Middle frontal gyrus (tissue), 1 donor: ENCODE measurements around the gene RCAN1.
A peak's percentile ranks its signal among the peaks of the same experiment; 100 is the strongest.

Experiments used
- DNase-seq: peaks from one replicate; pipeline ENCODE4 v3.0.0-alpha.2; 2015; ENCODE audit warnings: low spot score; ENCODE audit errors: extremely low spot score

The RCAN1 gene

DNA sequence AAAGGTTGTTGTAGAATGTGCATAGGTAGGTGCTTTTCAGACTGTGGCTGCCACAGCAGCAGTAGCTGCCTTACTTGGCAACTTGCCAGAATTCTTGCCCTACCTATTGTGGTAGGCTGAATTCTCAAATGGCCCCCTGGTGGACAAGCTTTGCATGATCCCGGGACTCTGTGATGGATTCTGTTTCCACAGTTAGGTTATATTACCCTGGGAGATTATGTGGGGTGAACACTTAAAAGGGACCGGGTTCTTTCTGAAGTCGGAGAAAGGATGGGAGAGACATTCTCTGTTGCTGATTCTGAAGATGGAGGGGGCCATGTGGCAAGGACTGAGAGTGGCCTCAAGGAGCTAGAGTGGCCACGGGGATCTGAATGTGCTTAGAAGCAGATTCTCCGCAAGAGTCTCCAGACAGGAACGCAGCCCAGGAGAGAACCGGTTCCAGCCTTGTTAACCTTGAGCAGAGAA, 70.8 kb downstream of the RCAN1 start:
- no peak for DNase-seq

DNA sequence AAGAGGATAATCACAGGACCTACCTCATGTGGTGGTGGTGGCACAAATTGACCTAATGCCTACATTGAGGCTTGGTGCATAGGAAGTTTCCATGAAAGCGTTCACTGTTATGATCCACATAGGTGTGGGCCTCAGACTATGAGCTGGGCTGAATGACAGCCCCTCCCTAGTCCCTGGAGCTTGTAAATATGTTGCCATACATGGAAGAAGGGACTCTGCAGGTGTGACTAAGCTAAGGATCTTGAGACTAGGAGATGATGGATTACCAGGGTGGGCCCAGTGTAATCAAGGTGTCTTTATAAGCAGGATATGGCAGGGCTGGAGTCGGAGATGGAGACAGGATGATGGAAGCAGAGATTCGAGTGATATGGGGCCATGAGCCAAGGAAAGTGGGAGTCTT, 71.9 kb downstream of the RCAN1 start:
- DNase-seq: no peak

DNA sequence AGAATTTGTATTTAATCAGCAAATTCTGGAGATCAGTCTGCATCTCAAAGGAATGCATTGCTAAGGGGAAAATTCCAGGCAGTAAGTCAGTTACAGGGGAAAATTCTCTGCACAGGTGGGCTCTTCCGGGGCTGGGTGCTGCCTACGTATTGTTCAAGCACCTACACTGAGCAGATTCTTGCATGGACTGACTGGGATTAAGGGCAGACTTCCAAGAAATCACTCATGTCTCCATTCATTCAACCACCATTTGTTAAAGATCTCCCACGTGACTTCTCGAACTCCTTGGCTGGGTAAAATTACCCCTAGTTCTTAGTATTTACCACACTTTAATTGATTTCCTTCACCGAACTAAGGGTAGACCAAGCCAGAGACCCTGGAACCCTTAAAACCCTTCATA, 74.7 kb downstream of the RCAN1 start:
- no peak for DNase-seq

DNA sequence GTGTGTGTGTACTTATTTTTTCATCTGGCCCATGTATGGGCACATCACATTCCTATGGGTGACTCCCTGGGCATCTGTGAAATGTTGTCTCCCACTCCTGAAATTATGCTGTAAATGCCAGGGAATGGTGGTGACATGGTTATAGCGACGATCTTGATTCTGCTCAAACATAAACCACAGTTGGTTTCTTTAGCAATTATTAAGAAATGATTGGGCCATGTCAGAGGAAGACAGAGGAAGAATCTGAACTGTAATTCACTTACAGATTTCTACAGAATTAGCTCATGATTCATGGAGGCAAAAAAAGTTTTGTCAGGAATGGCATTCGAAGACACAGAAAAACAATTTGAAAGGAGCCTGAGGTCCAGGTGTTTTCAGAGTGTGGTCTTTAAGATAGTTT, 77.1 kb downstream of the RCAN1 start:
- no peak for DNase-seq

DNA sequence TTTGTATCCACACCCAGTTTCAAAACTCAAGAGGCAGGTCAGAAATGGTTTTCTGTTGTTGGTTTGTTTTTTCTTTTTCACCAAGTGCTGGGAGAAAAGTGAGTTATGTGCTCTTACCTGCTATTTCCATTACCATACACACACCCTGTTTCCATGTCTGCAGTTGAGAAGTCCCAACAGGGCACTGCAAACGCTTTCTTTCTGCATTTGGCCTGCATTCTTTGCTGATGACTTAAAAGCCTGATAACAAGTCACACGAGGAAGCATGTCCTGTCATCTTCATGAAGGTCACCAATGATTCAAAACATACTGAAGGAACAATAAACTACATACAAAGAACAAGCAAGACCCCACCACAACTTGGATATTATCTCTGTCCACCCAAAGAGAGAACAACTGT, 78.1 kb downstream of the RCAN1 start:
- no peak for DNase-seq

DNA sequence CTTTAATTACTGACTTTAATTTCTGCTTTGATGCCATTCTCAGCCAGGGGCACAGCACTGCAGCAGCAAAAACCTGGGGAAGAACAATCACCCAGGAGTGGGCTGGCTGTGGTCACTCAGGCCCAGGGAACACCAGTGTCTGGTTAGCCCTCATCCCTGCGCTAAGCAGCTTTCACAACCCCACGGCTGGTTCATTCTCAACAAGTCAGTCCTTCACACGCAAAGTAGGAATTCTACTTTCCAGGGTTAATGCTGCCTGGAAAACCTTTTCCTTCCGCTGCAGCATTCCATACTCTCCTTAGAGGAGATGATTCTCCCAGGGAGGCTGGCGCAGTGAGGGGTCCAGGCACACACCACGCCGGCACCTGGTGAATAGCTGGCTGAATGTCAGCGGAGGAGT, 78.6 kb downstream of the RCAN1 start:
- no peak for DNase-seq

DNA sequence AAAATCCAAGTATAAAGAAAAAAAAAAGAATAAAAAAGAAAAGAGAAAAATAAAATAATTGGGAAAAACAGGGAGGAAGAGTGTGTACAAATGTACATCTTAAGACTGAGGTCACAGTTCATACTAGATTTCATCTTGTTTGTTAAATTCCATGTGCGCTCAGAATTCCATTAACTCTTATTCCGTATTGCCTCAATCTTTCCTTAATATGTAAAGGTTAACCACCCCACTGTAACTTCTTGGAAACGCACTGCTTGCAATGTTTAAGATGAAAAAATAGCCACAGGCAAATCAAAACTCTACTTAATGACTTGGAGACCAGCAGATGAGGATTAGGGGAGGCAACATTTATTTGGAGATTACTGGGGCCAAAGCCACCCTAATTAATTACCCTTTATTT, 79.0 kb downstream of the RCAN1 start:
- no peak for DNase-seq

DNA sequence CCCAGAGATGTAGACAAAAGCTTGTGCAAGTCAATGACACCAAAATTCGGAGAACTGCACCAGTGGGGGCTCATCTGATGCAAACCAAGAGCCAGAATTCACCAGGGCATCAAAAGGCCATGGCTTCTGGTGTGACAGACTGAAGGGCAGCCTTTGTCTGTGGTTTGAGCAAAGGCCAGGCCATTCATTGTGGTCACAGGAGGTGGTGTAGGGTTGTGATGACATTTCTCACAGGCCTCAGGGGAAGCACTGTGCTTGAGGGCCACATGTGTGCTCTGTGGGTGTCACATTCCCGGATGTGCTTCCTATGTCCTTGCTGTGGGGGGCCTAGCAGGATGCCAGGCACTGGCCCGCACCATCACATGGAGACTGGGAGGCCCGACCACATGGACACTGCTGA, 80.4 kb downstream of the RCAN1 start:
- peak; percentile 3 for DNase-seq

DNA sequence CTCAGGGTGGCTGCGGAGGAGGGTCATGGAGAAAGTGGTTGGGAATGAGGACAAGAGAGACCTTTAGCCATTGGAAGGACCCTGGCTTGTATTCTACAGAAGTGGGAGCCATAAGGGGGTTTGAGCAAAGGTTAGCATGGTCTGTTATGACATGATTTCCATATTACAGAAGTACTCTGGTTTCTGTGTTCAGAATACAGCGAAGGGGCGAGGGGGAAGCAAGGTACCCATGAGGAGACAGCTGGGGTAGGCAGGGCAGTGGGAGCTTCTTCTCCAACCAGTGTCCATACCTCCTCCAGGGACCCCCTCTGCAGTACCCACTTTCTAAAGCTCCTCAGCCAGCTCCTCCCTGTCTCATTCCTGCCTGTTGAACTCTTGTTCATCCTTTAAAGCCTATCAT, 81.0 kb downstream of the RCAN1 start:
- no peak for DNase-seq

DNA sequence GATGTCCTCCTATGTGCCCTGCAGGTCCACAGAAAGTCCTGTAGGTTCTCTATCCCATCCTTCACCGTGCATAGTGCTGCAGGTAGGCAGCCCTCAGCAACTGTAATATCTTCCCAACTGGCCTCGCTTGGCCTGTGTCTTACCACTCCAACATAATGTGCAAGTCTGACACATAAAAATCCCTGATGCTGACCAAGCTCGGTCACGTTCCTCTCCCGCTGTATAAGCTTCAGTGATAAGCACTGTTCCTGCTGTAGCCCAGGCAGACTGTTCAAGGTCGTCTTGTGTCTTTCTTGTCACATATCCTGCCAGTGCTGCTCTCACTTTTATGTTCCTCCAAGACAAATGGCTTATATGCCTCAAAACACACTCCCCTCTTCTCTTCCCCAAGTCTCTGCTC, 83.5 kb downstream of the RCAN1 start:
- no peak for DNase-seq

DNA sequence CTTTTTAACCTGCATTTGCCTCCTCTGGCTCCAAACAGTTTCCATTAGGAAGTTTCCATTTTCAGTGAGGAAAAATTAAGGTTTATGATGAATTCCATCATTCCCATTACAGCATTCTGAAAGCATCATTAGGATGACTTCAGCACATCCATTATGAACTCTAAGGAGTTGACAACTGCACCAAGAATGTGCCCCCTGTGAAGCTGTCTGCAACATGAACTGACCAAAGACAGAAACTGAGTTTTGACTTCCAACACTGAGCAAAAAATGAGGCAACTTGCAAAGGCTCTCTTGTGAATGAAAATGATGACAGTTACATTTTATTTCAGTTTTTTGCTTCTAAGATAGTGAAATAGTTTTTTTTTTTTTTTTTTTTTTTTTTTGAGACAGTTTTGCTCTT, 84.7 kb downstream of the RCAN1 start:
- no peak for DNase-seq

DNA sequence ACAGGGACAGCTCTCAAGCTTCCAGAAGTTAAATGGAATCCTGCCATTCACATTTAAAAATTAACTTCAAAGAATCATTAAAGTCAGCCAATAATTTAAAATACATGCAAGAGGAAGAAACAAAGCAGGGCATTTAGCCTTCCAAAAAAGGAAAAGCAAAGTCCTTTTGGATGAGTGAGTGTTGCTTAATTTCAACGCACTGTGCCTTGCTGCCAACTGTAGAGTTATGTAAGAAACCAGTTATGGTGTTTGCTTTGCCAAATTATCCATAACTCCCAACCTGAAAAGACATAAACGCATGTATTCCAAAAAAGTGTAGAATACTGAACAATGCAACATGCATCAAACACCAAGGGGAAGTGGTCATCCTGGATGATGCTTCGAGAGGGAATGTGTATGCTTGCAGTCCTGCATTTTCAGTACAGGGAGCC, 86.8 kb downstream of the RCAN1 start:
- DNase-seq: peak; percentile 24

DNA sequence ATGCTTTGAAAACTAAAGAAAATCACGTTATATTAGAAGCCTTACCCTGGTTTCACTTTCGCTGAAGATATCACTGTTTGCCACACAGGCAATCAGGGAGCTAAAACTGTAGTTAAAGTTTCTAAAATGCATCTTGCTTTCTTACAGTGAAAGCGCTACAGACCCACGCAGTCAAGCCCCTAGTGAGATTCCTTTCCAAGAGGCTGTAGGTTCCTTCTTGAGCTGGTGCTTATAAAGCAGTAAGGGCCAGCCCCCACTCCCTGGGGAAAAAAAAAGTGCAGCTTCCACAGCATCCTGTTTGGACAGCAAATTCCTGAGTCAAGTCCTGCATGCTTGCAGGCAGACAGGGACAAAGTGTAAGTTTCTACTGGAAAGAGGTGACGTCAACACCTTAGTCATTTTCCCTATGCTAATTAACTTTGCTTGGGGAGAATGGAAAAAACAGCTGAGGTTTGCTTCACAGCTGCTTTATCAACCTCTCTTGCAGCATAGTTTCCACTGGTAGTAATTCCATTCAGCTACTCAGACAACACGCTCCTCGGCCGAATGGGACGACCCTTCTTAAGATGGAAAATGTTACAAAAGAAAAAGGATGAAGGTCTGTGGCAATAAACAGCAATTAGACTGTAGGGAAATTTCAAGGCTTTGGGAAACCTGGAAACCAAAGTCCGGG, 88.2 kb downstream of the RCAN1 start:
- DNase-seq: peak; percentile 18

DNA sequence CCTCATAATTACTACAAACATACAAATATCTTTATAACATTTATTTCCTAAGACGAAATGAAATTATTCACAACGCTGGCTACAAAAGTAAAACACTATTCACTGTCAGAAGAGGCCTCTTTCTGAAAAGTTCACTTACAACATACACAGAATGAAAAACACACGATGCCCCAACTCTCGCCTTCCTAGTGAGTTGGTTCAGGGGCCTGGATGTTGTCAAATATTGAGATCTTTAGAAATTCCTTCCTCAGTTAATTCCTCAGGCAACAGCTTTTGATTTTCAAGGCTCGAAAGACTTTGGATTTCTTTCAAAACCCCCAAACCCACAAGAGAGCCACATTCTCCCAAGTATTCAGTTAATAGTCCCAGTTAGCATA, 88.7 kb downstream of the RCAN1 start:
- DNase-seq: no peak

DNA sequence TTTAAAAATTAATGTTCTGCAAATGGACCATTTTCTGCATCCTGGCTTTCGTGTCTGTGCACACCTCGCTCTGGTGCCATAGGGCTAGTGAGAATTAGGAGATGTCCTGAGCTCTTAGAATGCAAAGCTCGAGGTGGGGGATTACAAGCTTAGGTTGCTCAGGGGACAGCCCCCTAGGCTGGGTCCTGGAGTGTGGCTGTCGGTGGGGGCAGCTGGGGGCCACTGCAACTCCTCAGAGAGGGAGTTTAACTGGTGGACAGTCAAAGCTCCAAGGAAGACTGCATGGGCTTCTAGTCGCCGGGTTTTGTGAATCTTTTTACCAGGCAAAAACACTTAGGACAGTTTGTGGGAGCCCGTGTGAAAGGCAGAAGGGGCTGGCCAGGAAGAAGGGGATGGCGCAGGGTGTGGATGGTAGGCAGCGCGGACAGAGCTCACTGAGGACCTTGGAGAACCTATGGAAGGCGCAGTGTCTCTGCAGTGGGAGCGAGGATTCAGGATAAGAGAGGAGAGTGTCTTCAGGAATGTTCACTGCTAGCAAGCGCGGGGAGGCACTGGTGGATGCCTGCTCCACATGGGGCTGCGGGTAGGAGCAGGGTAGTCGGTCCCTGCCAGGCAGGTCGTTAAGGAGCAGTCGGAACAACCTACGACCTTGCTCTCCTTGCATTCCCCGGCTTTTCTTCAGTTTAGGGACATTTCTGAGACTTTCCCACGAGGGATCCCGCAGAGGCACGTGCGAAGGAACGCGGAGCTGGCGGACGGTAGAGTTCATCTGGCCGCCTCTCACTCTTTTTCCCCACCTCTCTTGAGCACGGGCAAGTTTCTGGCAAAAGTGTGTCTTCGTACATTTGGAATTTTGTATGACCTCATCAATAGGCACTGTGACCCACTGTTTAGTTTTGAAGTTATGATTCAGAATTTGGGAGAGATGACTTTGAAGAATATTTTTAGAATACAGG, 90.0 kb downstream of the RCAN1 start:
- DNase-seq: no peak

DNA sequence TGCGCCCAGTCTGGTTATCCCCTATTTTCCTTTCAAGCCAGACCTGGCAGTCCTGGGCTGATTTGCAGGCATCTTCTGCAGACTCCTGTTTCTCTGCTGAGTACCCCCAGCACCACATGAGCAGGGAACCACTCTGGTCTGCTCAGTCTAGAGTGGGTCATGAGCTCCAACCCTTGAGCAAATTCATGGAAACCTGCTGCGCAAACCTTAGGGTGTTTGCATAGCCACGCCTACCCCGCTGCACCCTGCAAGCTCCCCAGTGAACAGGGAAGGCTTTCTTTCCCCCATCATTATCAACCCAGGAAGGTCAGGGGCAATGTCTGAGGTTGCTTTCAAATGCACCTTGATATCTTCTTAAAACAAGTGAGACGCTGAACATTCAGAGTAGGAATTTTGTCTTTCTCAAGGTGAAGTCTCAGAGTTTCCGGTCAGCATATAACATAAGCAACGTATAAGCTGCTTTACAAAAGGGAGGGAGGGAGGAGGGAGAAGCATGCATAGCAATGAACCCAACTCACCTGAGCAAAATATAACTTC, 91.8 kb downstream of the RCAN1 start:
- no peak for DNase-seq

DNA sequence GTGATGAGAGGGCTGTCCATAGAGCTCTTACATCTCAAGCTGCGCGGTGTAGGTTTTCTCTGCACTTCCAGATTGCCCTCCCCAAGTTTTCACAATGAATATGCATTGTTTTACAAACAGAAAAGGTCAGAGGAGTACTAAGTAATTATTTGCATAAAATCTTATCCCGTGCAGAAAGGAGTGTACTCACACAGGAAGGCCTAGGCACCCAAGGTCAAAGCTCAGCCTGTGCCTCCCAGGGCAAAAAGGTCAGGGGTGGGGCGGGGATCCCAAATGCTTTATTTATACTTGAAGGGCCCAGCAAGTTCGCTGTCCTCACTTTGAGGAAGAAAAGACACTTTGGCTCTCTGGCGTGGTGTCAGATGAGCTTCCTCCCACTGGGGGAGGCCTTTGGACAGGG, 92.6 kb downstream of the RCAN1 start:
- DNase-seq: no peak

DNA sequence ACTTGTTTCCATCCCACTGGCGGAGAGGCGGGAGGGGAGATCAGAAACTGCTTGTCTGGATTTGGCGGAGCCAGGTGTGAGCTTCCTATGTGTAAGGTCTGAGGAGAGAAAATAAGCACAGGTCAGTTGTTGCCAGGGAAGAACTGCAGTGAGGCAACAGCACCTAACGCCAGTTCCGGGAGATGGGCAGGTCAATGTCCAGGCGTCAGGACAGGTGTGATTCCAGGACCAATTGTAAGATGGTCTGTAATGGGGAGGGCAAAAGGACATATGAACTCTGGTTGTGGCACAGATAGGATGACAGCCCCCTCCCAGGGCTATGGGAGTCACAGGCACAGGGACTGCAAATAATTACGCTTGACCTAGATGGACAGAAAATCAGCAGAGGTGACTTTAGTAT, 93.4 kb downstream of the RCAN1 start:
- DNase-seq: no peak

DNA sequence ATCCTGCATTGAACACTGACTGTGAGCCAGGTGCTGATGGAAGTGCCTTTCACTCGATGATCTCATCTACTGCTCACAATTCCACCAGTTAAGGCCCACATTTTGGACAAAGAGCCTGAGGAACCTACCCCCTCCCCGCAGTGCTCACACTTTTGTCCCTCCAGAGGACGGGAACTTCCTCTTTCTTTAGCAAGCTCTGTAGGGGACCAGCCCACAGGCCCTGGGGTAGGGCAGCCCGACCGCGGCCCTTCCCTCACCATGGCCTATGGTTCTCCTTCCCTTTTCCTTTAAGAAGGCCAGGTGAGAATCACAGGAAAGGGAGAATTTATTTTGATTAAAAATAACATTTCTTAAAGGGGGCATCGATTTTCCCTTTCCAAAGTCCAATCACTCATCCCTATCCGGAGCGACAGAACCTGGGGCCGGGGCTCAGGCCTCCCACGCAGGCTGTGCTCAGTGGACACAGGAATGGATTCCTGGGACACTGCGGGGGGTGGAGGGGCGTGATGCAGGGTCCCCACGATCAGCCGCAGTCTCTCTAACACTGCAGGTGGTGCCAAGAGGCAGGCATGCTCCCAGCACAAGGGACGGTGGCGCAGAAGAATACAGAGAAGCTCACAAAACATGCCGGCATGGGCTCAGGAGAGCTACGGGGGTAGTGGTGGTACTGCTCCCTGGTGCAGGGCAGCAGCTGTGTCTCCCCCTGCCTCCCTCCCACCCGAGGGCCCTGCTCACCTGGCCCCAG, 94.0 kb downstream of the RCAN1 start:
- no peak for DNase-seq

DNA sequence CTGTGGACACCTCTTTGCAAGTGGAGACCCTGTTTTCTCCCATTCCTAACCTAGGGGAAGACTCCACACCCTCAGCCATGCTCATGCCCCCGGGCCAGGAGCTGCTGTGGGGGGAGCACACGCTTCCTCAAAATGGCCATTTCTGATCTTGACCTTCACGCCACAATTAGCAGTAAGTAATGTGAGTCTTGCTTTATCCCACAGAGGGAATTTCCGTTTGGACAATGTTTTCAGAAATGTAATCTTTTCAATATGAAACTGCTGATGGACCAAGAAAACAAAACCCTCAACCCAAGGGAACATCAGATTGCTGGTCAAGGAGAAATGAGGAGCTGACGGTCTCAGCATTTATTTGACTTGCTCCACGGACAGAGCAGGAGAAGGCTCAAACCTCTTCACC, 94.6 kb downstream of the RCAN1 start:
- DNase-seq: no peak

DNA sequence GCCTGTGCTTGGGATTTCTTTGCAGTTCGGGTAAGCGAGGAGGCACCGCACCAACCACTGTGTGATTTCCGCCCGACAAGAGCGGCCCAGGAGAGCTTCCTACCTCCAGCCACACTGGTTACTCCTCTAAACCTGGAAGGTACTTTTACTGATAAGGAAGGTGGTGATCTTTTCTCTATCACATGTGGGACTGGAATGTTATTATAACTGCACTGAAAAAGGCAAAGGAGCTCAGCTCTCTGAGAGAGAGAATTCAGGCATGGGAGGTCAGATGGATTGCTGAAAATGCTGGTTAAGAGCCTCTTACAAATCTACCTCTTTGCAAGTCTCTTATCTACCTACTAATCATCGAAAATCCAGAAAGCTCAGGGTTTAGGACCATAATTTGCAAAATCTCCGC, 95.2 kb downstream of the RCAN1 start:
- no peak for DNase-seq

DNA sequence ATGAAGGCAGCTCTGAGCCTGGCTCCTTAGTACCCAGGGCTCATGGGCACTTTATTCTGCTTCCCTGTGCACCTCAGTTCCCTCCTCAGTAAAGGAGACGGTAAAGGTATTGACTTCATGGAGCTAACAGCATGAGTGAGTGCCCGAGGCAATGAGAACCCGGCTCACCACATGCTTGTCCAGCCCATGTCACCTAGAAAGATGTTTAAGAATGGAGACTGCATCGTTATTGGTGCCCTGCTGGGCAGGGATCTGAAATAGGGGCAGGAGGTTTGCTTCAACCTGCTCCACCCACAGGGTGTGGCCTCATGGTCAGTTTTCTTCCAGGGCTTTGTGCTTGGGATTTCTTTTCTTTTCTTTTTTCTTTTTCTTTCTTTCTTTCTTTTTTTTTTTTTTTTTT, 95.9 kb downstream of the RCAN1 start:
- no peak for DNase-seq
